Erythroblast (primary cell): ENCODE measurements around the gene ACP4.
"Not testable (repeated sequence)": the region's sequence is repeated elsewhere in the genome, so short reads cannot be mapped to it uniquely, and the experiment has no call there.

Experiments used
- GATA1 ChIP-seq: IDR thresholded peaks from 2 replicates; pipeline ENCODE4 v1.6.1; 2011; ENCODE audit warnings: low read depth, mild to moderate bottlenecking, control low read depth, low read length, moderate library complexity
- POLR2A ChIP-seq: IDR thresholded peaks from 2 replicates; pipeline ENCODE4 v1.6.1; 2011; ENCODE audit warnings: mild to moderate bottlenecking, low read length

DNA sequence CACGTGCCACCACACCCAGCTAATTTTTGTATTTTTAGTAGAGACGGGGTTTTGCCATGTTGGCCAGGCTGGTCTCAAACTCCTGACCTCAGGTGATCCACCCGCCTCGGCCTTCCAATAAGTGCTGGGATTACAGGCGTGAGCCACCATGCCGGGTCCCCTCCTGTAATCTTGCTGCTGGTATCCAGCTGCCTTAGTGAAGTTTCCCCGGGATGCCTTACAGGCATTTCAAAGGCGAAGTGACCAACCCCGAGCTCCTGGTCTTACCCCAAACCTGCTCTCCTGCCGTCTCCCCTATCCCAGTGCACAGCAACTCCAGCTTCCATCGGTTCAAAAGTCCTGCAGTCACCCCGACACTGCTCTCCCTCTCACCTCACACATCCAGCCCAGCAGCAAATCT, 23.5 kb upstream of the ACP4 start:
- not testable (repeated sequence) for TF ChIP-seq POLR2A, GATA1
